Fibroblast of gingiva (primary cell): ENCODE measurements around the gene TPGS1.
A peak's percentile ranks its signal among the peaks of the same experiment; 100 is the strongest.

Experiments used
- DNase-seq: peaks from one replicate; pipeline ENCODE4 v3.0.0-alpha.2; 2011; ENCODE audit warnings: low read depth

Gene TPGS1

GRCh38 chr19:539429-540030 is 32.2 kb downstream of the TPGS1 start:
- DNase-seq, result no peak

DNA sequence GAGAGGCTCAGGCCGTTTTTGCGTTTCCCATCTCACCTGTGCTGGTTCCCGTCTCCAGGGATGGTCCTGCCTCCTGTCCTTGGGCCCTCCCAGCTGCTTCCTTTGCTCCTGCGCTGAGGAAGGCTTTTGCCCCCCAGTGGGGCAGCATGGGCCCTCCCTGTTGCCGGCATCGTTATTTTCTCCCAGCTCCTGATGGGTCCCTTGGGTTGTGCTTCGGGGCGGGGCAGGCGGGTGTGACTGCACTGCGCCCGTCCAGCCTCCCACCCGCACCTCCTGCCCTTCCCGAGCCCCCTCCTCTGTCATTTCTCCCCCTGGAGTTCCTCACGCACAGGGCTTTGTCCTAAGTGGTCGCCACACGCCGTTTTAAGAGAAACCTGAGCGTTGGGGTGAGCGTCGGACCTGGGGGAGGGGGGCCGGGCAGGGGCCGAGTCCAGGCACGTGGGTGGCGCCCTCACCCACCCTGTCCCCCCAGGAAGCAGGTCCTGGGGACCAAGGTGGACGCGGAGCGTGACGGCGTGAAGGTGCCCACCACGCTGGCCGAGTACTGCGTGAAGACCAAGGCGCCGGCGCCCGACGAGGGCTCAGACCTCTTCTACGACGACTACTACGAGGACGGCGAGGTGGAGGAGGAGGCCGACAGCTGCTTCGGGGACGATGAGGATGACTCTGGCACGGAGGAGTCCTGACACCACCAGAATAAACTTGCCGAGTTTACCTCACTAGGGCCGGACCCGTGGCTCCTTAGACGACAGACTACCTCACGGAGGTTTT is 33.8 kb downstream of the TPGS1 start:
- no peak for DNase-seq

- no peak for DNase-seq
Observed at GRCh38 chr19:541699-542098, 34.4 kb downstream of the TPGS1 start.

DNA sequence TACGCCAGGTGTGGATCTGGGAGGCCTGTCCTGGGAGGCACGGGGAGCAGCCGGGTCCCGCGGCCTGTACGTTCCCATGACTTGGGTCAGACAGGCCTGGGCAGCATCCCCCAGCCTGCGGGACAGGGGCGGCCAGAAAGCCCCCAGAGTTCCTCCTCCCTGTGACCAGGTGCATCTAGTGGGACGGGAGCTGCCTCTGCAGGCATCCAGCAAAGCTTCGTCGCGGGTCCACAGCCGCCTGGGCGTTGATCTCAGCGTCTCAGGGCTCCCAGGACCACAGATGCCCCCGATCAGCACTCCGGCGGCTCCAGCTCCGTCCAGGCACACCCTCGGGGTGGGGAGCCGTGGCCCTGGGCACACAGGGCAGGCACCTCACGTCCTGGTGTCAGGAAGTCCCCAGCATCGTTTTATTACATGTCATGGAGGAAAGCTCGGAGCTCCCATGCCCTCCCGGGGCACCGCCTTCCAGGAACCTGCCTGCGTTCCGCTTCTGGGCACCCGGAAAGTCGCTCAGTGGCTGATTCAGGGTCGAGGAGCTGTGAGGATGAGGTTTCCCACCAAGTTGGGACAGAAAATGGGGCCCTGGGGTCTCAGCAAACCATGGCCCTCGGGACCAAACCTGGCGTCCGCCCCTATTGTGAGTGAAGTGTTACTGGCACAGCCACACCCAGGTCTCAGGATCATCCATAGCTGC is 35.0 kb downstream of the TPGS1 start:
- no peak for DNase-seq

GRCh38 chr19:543910-544608 is 36.8 kb downstream of the TPGS1 start, which contains the start of gene GZMM:
Gene GZMM, plus strand, starts transcription at chr19:544053. Its CDS starts 19 bp downstream, at chr19:544072.
- DNase-seq, result no peak

DNA sequence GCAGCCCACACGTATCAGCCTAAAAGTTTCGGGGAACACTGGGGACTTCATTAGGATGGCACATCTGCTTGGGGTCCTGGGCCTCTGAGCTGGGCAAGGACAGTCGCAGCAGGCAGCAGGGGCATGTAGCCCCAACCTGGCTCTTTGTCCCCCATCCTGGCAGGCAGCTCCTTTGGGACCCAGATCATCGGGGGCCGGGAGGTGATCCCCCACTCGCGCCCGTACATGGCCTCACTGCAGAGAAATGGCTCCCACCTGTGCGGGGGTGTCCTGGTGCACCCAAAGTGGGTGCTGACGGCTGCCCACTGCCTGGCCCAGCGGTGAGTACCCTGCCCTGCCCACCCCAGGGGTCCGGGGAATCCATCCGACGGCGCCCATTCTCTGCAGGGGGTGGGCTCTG is 39.8 kb downstream of the TPGS1 start:
- no peak for DNase-seq

- DNase-seq, result no peak
Observed at GRCh38 chr19:547836-548720, 40.8 kb downstream of the TPGS1 start.

DNA sequence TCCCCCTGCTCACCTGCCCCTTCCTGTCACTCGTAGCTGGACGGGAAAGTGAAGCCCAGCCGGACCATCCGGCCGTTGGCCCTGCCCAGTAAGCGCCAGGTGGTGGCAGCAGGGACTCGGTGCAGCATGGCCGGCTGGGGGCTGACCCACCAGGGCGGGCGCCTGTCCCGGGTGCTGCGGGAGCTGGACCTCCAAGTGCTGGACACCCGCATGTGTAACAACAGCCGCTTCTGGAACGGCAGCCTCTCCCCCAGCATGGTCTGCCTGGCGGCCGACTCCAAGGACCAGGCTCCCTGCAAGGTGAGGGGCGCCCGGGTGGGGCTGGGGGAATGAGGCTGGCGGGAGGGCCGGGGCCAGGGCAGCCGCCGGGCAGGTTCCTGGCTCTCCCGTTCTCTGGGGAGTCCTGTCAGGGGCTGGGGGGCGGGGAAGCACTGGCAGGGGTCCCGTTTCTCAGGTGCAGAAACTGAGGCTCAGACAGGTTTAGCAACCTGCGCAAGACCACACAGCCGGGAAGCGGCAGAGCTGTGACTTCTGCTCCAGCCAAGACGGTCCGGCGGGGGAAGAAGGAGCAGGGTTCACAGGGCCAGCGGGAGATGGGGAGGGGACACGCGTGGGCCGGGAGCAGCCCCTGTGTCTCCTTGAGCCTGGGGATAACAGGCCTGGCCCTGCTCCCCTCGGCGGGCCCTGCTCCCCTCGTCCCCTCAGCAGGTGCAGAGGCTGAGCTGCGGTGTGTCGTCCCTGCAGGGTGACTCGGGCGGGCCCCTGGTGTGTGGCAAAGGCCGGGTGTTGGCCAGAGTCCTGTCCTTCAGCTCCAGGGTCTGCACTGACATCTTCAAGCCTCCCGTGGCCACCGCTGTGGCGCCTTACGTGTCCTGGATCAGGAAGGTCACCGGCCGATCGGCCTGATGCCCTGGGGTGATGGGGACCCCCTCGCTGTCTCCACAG is 41.9 kb downstream of the TPGS1 start:
- no peak for DNase-seq

- DNase-seq, result no peak
Observed at GRCh38 chr19:554817-555216, 47.5 kb downstream of the TPGS1 start.

- DNase-seq, result no peak
Observed at GRCh38 chr19:555474-555808, 48.1 kb downstream of the TPGS1 start.

- no peak for DNase-seq
Observed at GRCh38 chr19:556611-557382, 49.5 kb downstream of the TPGS1 start.

DNA sequence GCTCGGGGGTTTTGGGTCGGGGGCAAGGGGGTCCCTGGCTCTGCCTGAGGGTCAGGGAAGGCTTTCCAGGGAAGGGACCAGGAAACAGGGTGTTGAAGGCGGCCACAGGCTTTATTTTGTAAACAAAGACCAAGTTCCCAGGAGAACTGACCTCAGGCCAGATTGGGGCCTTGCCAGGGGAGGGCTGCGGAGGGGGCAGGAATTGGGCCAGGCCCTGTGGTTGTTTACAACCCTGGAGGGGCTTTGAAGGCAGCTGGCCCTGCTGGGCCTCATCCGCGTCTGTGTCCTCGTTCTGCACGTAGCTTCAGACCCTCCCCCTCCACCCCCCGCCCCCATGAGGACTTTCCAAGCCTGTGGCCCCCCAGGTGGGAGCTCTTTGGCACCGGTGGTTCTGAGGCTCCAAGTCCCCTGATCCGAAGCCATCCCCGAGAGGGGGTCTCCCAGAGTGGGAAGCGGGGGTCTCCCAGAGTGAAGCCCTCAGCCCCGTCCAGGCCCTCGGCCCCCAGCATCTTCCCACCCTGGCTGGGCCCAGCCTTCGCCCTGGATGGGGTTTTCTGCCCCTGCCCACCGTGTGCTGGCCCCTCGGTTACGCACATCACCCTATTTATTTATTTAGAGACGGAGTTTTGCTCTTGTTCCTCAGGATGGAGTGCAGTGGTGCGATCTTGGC is 51.6 kb downstream of the TPGS1 start:
- DNase-seq, result peak; percentile 27

DNA sequence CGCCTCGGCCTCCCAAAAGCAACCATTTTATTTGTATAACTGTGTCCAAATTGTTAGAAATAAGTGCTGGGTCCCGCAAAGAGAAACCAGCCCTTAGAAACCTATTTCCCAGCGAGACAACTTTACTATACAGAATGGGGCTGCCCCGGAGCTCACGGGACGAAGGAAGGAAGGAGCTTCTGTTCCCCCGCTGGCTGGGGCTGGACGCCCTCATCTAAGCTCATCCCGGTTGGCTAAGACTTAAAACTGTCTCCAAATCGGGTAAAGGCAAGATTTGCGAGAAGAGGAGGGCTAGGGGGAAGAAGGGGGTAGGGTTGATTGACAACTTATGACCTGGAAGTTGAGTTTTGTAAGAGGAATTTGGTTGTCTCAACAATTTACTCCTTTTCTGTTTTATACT is 52.8 kb downstream of the TPGS1 start:
- DNase-seq, result no peak

- DNase-seq, result no peak
Observed at GRCh38 chr19:566403-566802, 59.1 kb downstream of the TPGS1 start.

DNA sequence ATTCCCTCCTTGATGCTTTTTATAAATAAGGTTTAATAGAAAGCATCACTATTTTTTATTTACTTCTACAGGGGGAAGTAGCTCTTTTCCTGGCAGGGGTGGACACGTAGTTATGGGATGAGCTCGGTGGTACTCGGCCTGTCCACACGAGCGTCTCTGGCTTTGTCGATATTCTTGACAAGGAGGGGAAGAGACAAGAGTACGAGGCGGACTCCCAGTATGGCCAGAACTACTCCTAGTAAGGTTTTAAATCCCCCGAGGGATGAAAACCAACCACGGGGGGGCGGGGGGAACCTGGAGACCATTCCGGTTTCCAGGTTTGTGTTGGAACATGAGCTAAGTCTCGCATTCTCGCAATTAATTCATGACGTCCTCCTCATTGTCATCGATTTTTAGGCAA is 59.5 kb downstream of the TPGS1 start:
- DNase-seq, result no peak

DNA sequence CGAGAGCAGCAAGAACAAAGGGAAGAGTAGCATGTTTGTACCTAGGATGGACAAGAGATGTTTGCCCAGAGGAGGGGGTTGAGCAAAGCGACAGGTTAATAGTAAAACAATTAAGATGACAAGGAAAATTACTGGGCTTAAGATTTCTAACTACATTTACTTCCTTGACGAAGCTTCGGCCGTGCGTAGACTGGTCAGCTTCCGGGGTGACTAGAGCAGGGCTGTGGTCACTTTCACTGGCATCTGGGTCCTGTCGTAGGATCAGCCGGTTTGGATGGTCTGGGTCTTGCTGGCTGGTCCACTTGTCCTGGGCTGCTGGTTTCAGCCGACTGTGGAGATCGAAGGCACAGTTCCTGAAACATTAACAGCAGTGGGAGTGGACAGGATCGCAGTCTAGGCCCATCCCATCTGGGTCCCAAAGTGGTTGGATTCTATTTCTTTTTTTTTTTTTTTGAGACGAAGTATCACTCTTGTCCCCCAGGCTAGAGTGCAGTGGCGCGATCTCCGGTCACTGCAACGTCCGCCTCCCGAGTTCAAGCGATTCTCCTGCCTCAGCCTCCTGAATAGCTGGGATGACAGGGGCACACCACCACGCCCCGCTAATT is 60.1 kb downstream of the TPGS1 start:
- no peak for DNase-seq
